IPS-NIHi7 (cell line): Measurements from ENCODE around the gene GRIN2A.
A peak's percentile ranks its signal among the peaks of the same experiment; 100 is the strongest.

ENCODE experiments used
- DNase-seq: peaks from one replicate; pipeline ENCODE4 v3.0.0; 2012; ENCODE audit warnings: mixed read lengths; ENCODE audit errors: extremely low spot score

The GRIN2A gene

DNA sequence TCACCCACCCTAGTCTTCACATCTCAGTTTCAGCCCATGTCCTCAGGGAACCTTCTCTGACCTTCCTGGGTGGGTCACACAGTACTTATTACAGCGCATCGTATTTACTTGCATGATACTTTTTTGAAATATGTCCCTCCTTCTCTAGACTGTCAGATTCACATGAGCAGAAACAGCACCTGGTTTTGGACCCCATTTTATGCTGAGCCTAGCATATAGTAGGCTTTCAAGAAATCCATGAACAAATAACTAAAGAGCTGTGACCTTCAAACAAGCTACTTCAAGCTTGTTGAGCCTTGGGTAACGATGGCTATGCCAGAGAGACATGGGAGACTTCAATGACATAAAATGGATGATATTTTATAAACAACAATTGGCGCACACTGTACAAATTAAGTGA is 150.3 kb downstream of the GRIN2A start:
- DNase-seq, result no peak

DNA sequence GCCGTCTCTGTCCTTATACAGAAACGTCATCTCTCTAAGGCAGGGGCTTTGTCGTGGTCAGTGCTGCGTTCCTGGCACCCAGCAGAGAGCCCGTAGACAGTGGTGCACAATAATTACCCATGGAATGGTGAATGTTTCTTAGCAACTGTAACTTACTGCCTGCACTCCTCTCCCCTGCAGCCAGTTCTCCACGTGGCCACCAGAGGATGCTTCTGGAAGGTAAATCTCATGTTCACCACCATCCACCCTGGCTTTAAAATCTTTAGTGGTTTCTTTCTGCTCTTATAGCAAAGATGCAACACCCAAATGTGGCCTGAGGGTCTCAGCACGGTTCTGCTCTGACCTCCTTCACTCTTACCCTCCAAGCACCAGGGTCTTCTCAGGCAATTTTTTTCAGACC is 150.8 kb downstream of the GRIN2A start:
- DNase-seq, result no peak

DNA sequence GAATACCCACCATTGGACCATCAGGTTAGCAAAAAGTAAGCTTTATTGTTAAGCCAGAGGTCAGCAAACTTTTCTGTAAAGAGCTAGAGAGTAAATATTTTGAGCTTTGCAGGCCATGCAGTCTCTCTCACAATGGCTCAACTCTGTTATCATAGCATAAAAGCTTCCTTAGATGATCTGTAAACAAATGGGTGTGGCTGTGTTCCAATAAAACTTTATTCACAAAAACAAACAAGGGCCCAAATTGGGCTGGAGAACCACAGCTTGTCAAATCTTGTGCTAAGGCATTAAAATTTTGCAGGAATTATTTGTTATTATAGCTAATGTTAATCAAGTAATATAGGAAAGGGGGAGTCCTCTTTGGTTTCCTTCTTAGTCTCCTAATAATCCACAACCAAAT is 153.6 kb downstream of the GRIN2A start:
- no peak for DNase-seq

DNA sequence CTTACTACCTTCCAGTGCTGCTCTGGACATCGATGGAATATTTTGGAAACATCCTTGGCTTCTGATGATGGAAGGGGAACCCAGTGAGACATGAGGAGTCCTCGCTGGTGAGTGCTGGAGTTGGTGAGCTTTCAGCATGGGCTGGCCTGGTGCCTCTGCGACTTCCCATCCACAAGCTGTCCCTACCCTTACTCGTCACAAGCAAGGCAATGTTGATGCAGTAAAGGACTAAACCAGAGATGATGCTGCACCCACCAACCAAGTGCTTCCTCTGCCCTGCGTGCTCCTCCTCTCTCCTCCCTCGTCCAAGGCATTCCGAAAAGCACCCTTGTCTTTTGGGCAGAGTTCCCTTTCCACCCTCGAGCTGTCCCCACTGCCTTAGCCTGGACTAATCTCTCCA is 154.7 kb downstream of the GRIN2A start:
- no peak for DNase-seq

DNA sequence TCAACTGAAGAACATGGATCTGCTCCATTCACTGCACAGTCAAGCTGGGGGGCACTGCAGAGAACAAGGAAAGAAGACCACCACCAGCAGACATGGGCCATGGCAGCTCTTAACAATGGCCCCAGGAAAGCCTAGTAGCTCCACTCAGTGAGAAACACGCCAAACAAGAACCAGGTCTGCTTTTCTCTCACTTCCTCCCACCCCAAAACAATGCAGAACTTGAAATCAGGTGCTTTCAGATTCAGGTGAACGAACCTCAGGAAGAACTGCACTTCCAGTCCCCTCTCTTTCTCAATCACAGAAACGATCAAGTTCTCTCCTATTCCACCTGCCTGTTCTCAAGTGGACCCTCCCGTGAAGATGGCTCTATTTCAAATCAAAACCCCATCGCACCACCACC is 155.6 kb downstream of the GRIN2A start:
- no peak for DNase-seq

DNA sequence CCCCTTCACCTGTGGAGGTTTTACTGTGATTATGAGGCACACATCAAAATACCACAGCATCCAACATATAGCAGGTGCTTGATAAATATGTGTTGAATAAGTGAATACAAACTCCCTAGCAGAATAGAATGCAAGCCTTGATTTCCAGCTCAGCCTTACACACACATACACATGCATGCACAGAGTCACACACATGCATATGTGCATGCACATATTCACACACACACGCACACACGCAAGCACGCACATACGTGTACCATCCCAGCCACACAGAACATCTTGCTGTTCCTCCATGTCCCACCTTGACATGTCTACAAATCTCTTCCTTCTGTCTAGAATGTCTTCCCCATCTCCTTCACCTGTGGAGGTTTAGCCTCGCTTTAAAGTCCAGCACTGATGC is 160.1 kb downstream of the GRIN2A start:
- no peak for DNase-seq

DNA sequence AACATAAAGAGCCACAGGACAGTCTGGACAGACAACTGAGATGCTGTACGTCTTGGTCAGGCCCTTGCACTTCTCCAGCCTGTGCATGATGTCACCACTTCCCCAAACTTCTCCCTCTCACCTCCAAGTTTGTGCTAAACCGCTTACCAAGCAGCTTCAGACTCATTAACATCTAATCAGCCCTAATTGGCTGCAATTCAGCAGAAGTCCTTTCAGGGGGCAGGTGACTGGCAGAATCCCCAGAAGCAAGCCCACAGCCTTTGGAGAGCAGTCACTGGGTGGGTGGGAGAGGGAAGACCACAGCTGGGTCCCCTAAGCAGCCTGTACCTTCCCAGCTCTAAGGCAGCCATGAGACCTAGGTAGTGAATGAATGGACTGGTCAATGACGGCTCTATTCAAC is 161.4 kb downstream of the GRIN2A start:
- DNase-seq, result no peak

DNA sequence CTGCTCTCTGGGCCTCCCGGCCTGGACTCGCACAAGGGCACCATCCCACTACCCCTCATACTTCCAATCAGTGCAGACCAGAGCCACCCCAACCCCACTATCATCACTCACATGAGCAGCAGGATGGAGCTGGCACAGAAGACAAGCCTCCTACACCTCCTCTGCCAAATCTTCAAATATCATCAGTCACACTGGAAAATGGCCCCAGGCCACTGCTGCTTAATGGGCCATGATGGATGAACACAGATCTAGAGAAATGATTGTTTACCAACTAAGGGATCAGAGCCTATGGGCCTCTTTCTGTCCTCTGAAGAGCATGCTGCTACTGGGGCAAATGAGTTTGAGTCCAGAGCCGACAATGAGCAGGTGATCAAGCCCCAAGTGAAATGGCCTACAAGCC is 165.5 kb downstream of the GRIN2A start:
- DNase-seq, result no peak

DNA sequence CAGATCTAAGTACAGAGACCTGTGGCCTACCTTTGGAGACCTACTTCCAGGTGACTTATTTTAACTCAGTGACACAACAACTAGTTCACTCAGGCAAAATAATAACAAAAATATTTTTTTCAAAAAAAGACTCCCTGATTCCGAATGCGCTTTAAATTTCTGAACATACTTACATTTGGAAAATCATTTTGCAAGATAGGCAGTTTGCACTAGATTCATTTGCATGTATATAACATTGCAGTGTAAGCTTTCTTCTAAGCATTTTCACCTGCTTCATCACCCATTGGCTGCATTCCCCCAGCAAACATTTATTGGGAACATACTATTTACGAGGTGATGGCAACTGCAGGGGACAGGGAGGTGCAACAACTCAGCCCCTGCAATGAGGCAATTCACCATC is 166.8 kb downstream of the GRIN2A start:
- no peak for DNase-seq

DNA sequence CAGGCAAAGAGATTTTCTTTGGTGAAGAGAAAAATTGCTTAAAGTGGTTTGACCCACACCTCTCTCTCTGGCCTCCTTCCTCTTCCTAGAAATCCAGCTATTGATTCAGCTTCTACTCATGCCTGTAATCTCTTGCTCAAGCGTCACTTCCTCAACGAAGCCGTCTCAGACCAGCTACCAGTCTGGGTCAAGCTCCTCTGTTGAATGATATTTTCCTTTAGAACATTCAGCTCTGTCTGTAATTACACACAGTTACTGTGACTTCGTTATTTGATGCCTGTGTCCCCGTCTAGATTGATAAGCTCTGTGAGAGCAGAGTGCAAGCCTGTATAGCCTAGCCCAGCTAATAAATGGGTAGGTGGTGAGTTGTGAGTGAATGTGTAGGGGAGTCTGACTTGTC is 168.5 kb downstream of the GRIN2A start:
- no peak for DNase-seq

DNA sequence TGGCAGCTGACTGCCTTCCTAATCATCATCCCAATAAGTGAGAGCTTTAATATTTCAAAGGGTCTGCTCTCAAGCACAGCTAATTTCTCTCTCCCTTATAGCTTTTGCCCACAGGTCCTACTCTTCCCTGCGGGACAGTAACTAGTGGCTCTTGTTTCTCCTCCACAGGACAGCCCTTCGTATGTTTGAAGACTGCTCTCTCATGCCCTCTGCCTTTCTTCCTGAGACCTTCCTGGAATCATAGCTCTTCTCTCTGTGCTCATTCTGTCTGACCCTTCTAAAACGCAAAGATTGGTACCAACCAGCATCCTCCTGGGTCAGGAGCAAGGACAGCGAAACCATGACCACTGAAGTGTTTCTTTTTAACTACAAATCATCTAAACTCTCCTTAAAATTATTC is 168.9 kb downstream of the GRIN2A start:
- DNase-seq, result peak; percentile 41

DNA sequence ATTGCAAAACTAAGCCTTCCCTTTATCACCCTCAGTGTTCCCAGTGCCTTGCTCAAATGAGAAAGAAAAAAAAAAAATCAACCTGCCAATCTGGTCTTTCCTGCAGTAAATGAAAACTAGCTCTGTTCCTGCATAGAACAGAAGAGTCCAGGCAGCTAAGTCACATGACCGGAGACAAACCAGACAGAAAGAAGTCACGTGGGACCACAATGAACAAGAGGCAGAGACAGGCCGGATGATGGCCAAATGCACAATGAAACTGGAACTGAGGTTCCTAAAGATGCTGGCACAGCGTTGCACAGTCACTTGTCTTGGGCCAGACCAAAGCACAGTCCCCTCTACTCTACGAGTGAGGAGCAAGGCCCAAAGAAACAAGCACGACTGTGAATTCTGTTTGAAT is 172.5 kb downstream of the GRIN2A start:
- no peak for DNase-seq

DNA sequence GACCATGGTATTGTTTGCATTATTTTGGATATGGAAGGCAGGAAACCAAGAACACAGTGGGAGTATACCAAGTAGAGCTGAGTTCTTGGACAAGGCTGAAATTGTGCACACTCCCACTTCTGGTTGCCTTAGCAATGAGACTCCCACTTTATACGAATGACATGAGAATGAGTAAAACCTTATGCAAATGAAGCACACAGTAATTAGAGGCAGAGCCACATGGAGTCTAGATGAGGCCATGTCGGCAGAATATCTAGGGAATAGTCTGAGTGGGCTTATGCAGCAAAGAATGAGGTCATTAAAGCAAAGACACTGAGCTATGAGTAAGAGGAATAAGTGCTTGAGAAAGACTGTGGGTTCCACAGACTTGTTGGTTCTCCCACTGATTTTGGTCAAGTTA is 178.7 kb downstream of the GRIN2A start:
- DNase-seq, result no peak

DNA sequence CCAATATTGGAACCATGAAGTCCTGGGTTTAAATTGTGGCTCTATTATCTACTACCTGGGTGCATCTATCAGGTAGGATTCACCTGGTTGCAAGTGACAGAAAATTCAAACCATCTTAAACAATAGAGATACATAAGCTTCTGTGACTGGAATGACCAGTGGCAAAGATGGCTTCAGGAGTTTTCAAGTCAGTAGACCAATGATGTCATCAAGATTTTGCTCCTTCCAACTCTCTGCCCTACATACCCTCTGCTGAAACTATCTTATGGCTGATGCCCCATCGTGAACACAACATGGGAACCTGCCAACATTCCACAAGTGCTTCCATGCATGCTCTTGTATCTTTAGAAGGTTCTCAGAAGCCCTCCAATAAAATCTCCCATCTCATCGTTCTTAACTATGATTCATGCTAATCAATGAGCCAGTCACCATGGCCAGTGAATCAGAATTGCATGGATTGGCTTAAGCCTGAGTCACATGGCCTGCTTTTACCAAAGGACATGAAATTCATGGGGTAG is 180.9 kb downstream of the GRIN2A start:
- DNase-seq, result no peak

DNA sequence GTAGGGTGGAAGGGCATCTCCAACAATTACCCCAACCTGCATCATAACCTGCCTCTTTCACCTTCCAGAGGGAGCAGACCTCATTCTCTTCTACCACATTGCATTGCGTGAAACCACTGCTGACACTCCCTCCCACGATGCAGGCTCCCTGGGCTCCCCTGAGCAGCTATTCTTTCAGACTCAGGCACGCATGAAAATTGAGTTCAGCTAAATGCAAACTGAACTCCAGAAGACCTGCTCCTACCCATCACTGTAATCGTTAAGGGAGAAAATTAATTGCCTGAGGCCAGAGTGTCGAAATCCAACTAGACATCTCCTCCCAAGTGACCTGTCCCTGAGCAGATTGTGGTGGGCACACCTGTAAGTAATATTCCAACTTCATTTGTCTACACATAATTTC is 186.0 kb downstream of the GRIN2A start:
- DNase-seq, result no peak

DNA sequence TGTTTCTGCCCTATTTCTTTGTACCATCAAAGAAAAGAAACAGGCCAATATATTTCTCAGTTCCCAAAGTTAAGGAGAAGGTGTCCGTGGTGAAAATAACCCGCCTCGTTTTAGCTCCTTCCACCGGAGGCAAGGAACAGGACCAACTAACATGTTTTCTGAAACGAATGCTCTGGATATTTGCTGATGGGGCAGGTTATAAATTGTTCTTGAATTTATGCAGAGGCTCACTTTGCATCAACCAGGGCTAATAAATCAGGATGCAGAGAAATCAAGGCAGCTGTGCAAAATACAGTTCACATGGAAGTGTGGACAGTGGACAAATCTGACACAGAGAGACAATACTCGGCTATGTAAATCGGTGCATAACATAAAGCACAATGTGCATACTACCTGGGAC is 189.8 kb downstream of the GRIN2A start:
- no peak for DNase-seq

DNA sequence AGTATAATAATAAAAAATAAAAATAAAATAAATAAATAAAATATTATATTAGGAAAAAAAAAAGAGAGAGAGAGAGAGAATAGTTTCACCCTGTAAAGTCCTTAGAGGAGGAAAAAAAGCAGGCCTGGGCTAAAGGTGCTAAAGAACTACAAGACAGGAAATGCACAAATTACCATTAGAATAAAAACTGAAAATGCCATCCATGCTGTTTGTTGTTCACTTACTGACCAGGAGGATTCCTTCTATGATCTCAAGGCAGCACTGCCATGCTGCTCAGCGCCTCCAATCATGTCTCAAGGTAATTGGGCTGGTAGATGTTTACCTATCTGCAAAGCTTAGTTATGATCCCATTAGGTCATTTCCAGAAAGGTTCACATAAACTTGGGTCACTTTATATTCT is 201.2 kb downstream of the GRIN2A start:
- DNase-seq, result no peak

DNA sequence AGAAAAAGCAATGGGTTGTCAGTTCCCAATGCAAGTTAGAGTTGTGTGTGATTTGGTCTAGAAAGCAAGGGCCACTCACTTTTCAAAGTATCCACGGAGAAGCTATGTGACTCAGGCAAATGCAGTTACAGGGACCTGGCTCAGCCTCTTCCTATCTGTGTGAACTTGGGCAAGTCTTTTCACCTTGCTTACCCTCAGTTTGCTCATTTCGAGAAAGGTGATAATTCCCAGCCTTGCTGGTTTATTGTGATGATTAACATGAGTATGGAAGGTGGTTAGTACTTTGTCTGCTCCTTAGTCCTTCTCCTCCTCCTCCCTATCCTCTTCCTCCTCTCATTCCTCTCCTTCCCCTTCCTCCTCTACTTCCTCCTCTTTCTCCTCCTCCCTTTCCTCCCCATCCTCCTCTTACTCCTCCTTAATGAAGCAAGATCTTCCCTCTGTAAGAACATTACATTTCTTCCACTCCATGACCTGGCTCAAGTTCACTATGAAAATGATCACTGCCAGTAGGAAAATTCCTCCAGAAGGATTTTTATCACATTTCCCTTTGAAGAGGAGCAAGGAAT is 204.0 kb downstream of the GRIN2A start:
- no peak for DNase-seq

DNA sequence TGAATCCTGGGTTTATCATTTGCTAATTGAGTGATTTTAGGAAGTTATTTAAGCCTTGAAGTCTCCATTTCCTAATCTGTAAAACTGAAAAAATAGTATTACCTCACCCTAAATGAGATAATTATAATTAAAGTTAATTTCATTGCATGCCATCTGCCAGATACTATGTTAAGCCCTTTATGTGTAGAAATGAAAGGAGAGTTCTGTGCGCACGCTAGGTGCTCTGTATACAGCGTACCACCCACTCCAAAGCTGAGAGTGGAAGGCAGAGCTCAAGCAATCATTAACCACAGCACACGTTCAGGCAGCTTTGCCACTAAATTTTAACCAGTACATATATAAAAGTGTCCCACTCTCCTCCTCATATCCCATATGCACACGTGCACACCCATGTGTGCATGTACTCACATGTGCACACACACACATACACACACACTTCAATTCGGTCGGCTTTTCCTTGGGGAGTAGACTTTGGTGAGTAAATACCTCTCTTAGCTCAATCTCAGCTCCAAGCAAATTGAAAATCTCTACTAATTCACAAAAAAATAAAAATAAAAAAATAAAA is 204.8 kb downstream of the GRIN2A start:
- DNase-seq, result no peak

DNA sequence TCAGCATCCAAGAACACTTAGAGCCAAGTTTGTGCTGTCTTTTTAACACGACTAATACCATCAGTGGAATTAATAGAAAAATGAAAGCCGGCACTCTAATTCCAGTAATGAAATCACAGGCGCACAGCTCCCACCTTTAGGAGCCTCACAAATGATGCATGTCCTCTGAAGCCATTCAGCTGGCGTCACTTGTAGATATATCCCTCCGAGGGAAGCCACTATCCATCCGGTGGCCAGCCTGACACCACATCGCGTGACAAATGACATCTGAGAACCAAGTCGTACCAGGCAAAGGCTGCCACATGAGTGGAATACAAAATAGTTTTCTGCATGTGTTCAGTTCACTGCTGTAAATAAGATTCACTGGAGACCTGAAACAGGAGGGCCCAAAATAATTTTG is 205.6 kb downstream of the GRIN2A start:
- no peak for DNase-seq

DNA sequence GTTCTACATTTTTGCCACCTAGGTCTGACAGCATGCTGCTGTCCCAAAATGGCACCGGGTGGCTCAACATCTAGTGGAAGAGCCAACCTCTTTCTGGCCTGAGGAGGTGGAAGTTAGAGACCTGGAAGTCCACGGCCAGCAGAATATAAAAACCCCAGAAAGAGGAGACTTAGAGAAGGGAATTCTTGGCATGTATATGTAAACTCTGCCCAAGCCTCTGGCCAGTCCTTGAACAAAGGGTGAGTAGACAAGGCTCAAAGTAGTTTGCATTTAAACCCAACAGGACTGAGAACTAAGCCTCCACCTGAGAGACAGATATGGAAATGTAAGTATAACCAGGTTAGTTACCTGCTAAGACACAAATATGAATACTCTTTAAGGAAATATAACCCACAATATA is 210.3 kb downstream of the GRIN2A start:
- no peak for DNase-seq

DNA sequence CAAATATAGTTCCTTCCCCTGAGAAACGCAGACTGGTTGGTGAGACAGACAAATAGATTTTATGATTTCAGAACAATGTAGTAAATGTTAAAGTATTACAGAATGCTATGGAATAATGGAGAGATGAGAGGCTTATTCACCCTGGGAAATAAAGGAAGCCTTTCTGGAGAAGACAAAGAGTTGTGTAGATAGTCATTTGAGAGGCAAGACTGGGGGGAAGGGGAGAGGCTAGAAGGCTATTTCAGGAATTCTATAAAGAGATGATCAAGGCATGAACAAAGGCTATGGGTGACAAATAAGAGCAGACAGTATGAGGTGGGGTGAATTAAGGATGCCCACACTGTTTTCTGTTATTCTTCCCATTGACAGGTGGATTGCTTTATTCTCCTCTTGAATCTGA is 211.4 kb downstream of the GRIN2A start:
- DNase-seq, result no peak

DNA sequence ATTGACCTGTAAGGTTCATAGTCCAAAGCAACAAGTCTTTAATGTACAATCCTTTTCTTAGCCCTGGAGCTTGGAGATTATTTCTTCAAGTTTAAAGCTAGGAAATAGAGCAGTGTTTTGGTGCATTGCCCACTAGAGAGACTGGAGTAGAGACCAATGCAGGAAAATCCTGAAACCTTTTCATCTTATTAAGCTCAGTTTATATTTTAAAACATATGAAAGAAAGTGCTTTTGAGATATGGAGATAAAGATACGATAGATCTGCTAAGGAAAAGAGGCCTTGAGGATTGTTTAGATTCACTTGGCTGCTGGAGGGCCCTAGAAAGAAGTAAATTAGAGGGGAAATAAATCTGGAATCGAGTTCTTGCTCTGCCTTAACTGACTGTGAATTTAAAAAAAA is 212.0 kb downstream of the GRIN2A start:
- no peak for DNase-seq

DNA sequence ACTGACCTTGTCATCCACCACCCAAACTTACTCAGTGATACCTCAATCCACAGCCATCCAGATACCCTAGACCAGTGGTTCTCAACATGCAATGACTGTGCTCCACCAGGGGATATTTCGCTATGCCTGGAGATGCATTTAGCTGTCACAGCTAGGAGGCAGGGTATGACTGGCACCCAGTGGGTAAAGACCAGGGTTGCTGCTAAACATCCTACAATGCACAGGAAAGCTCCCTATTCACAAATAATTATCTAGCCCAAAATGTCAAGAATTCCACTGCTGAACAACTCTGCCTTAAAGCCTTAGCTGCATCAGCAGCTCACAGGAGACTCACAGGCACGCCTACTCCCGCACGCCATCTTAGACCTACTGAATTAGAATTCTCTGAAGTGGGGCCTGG is 212.6 kb downstream of the GRIN2A start:
- DNase-seq, result no peak
